HG02840 (cell line): Measurements from ENCODE around the gene ZNF232.
A peak's percentile ranks its signal among the peaks of the same experiment; 100 is the strongest.
"Not testable (repeated sequence)": the region's sequence is repeated elsewhere in the genome, so short reads cannot be mapped to it uniquely, and the experiment has no call there.

Experiments used
- ATAC-seq: cut with Tn5 transposase; IDR thresholded peaks from one replicate; pipeline ENCODE4 v1.9.1; 2021; ENCODE audit warnings: mild to moderate bottlenecking, moderate library complexity, moderate number of reproducible peaks; ENCODE audit not compliant: unreplicated experiment, low FRiP score

The ZNF232 gene

DNA sequence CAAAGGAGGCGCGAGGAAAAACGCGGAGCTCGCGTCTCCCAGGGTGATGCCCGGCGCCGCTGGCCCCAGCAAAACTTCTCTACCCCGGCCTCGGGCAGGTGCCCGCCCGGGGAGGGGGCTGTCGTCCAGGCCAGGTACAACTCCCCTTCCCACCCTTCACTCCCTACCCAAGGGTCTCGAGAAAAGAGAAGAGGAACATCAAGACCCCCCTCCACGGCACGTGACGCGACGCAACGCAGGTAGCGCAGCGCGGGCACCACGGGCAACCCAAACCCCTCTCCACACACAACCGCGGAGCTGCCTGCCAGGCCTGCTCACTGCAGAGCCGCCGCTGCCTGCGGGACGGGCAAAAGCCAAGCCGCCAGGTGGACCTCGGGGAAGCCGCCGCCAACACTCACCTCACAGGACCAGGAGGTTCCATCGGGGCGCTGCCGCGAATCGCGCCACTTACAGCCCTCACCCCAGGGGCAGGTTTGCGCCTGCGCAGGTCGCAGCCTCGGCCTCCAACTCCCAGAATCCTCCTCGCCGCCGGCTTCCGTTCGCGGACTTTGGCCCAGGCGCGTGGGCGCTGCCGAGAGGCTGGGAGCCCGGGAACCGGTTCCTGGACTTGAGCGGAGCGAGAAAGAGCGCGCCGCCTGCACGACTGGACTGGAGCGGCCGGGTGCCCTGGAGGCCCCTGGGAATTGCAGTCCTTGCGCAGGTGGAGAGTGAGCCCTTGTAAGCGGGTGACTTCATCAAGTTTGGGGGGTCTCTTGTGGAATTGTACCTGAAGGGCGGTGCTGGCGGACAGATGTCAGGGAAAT lies at the start of gene ZNF232:
Gene ZNF232, minus strand, starts transcription at position 477 of the 803 bp plus-strand sequence. Its CDS starts 56 bp downstream, at position 421.
- peak; percentile 89 for ATAC-seq

DNA sequence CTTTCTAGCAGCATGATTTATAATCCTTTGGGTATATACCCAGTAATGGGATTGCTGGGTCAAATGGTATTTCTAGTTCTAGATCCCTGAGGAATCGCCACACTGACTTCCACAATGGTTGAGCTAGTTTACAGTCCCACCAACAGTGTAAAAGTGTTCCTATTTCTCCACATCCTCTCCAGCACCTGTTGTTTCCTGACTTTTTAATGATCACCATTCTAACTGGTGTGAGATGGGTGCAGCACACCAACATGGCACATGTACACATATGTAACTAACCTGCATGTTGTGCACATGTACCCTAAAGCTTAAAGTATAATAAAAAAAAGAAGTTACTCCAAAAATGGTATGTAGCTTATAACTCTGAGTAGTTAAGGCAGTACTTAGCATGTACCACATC lies 49.0 kb upstream of the ZNF232 start:
- ATAC-seq, result not testable (repeated sequence)

DNA sequence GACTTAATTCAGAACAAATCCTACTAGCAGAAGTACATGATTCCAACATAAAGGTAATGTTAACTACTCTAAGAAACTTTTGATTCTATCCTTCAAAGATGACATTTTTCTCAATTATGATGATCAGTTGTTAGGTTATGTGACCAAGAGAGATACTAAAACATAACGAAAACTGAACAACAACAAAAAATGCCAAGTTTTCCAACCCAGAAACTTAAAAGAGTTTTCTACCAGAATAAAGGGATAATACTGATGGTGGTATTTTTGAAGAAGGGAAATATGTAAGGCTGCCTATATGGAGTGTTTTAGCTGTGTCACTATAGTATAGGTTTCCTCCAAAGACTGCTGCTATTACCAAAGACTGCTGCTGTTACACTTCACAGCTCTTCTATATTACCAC lies 34.4 kb upstream of the ZNF232 start:
- not testable (repeated sequence) for ATAC-seq

DNA sequence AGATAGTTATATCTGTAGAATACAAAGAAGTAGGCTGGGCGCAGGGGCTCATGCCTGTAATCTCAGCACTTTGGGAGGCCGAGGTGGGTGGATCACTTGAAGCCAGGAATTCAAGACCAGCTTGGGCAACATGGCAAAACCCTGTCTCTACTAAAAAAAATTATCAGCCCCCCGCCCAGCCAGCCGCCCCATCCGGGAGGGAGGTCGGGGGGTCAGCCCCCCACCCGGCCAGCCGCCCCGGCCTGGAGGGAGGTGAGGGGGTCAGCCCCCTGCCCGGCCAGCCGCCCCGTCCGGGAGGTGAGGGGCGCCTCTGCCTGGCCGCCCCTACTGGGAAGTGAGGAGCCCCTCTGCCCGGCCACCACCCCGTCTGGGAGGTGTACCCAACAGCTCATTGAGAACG lies 31.2 kb upstream of the ZNF232 start:
- not testable (repeated sequence) for ATAC-seq

DNA sequence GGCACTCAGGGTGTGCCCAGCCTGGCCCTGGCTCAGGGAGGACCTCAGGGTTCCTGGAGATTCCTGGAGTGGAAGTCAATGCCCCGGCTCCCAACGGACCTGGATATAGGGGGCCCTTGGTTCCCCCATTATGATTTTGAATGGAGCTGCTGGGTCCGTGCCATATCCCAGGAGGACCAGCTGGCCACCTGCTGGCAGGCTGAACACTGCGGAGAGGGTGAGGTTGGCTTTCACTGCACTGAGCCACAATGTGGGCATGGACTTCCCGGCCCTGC lies 27.7 kb upstream of the ZNF232 start:
- no peak for ATAC-seq

DNA sequence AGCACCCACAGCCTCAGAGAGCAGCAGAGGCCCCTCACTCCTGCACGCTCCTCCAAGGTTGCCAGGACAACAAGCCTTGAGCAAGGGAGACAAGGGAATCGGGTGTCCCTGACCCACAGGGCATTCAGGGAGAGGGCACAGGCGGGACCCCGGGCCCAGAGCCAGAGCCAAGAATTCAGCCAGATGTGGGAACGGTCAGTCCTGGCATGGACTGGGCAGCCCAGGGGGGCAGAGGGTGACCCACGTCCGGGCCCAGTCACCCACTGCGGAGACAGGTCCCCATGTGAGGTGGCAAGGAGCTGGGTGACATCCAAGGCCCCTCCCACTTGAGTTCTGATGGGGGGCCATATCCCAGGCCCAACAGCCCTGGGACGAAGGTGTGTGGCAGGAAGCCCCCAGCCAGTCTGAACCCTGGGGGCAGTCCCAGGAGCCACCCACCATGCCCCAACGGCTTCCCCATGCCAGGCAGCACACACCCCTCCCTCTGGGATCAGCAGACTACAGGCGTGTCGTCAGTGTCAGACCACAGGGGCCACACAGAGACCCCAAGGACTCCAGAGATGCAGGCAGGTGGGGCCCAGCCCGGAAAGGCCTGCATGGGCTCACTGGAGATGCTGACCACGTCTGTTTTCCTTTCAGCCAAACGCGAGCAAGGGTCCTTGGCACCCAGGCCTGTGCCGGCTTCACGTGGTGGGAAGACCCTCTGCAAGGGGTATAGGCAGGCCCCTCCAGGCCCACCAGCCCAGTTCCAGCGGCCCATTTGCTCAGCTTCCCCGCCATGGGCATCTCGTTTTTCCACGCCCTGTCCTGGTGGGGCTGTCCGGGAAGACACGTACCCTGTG lies 27.2 kb upstream of the ZNF232 start:
- ATAC-seq, result no peak

DNA sequence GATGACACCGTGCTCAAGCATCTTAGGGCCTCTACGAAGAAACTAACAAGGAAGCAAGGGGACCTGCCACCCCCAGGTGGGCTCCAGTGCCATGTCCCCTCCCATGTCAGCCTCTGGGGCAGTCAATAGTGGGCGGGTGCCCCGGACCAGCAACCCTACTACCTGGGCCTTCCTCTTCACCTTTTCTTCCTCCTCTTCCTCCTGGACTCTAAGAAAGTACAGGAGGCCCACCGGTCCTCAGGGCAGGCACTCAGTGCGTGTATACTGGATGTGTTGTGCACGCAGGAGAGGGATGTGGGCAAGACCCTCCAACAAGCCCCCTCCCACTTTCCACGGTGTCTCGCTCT lies 26.5 kb upstream of the ZNF232 start:
- ATAC-seq, result not testable (repeated sequence)

DNA sequence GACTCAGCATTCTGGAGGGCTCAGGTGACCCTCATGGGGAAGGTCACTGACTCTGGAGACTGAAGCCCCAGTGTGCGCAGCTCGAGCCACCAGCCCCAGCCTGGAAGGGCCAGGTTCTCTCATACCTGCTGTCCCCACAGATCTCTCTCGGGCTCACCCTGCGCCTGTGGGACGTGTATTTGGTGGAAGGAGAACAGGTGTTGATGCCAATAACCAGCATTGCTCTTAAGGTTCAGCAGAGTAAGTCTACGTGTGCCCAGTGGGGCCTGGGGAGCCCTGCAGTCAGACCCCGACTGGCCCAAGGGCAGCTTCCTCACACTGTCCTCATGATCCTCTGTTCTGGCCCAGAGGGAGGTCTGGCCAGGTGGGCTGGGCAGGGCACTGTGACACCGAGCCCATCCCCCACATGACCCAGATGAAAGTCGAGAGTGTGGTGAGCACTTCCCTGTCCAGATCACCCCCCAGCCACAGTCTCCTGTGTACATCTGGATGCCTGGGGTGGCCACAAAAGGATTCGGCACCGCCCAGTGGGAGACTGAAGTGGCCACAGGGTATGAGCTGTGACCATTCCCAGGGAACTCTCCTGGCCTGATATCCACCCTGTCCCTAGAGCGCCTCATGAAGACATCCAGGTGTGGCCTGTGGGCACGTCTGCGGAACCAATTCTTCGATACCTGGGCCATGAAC lies 26.0 kb upstream of the ZNF232 start:
- ATAC-seq, result not testable (repeated sequence)

DNA sequence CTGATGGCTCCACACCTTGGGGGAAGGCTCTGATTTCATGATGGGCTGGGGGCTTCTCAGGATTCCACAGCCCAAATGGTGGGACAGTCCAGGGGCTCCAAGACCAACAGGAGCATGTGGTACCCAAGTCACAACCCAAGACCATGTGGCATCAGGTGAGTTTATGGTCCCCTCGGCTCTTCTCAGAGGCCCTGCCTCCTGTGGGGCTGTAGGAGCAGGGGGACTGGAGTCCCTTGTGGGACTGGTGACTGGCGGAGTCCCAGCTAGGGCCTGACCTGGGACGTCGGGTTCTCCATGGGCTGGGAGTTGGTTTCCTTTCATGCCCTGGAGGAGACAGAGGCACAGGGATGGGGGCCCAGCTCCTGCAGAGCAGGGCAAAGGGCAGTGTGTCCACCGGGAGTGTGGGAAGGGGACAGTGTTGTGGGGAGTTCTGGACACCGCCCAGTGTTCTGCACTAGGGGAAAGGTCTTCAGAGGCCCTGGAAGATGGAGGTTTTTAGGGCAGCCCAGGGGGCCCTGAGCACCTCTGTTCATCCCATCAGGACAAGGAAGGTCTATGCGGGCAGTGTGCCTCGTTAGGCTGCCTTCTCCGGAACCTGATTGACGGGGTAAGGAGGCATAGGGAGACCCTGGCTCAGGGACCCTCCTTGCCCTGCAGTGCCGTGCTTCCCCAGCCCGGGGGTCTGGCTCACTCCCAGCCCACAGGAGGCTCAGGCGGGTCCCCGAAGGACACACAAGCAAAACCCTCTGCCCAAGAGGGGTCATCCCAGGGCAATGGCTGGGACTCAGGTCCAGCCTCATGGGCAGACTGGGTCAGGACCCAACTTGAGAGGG lies 25.1 kb upstream of the ZNF232 start:
- ATAC-seq, result not testable (repeated sequence)

DNA sequence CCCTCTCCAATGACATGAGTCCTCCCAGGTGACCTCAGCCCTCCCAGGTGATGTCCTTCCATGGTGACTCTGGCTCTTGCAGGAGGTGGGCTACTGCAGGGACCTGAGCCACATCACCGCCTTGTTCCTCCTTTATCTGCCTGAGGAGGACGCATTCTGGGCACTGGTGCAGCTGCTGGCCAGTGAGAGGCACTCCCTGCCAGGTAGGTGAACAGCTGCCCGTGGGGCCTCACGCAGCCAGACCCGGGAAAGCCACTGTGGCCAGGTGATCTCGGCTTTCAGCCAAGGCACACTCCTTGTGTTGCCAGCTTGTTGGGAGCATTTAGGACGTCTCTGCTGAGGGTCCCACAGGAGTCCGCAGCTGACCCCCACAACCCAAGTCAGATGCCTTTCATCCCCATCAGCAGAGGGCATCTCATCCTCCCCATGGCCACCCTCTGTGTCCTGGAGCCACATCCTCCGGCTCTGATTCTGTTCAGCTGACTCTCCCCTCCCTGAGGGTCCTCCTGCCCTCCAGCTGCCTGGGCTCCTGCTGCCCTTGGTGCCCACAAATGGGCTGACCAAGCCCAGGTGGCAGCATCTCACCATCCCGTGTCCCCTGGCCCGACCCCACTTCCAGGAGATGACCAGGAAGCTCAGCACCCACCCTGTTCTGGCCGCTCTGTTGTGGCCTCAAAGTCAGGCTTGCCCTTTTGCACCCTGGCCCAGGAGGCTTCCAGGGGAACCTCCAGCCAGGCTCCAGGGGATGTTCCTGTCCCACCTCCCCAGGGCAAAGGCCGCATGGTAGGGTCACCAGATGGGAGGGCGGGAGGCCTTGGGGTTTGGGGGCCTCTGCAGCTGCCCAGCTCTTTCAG lies 24.3 kb upstream of the ZNF232 start:
- ATAC-seq, result no peak

DNA sequence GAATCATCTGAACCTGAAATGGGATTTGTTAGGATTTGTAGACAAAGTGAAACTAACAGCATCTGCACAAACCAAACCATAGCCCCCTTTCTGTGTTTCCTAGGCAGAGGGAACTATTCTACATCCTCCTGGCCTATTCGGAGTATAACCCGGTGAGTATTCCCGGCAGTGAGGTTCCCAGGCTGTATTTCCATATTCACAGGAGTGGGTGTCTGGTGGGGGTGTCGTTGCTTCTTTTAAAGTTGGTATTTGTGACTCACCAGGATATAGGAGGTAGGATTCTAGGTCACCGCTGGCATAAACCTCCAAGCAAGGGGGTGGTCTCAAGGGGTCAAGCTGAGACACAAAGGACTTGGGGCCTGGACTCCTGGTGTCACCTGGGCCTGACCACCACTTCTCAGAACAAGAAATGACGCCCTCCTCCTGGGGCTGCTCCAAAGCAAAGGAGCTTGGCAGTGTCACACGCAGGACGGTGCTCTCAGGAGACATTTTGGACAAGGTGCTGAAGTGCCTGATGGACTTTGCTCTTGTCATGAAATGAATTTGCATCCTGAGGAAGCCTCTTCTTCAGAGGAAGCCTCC lies 23.5 kb upstream of the ZNF232 start:
- ATAC-seq, result not testable (repeated sequence)

DNA sequence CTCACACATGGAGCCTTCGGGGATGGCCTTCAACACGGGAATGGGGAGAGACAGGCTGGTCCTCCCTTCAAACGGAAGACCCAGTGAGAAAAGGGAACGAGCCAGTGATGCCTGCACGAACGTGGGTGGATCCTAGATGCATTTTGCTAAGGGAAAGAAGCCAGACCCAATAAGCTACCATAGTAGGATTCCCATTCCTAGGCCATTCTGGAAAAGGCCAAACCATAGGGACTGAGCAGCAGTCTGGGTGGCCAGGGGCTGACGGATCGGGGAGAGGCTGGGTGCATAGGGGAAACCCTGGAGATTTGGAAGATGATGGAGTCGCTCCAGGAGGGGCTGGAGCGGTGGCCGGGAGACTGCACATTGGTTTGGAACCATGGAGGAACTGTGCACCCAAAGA lies 22.9 kb upstream of the ZNF232 start:
- not testable (repeated sequence) for ATAC-seq

DNA sequence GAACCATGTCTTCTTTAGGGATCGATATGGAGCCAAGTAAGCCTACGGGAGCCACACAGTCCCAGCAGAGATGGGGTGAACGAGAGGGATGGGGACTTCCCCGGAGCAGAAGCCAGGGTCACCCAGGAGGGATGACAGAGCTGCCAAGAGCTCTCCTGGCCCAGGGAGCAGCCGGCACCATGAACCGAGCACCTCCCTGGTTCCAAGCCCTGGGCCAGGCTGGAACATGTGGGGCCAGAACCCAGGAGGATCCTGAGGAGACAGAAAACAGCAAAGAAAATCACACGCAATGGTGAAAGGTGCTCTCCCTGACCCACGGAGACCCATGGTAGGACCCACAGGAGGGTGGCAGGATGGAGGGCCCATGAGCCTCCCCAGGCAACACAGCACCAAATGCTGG lies 22.3 kb upstream of the ZNF232 start:
- ATAC-seq, result not testable (repeated sequence)

DNA sequence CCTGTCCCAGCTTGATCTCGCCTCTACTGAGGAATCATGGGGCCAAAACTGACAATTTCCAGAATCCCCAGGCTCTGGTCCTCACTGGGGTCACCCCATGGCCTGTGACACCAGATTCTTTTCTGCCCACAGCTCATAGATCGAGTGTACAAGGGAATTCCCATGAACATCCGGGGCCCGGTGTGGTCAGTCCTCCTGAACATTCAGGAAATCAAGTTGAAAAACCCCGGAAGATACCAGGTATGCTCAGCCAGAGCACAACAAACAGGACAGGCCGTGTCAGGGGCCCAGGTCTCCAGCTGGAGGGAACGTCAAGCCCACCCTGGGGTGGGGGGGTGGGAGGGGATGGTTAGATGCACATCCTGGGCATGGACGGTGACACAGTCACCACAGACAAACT lies 21.6 kb upstream of the ZNF232 start:
- ATAC-seq, result no peak

DNA sequence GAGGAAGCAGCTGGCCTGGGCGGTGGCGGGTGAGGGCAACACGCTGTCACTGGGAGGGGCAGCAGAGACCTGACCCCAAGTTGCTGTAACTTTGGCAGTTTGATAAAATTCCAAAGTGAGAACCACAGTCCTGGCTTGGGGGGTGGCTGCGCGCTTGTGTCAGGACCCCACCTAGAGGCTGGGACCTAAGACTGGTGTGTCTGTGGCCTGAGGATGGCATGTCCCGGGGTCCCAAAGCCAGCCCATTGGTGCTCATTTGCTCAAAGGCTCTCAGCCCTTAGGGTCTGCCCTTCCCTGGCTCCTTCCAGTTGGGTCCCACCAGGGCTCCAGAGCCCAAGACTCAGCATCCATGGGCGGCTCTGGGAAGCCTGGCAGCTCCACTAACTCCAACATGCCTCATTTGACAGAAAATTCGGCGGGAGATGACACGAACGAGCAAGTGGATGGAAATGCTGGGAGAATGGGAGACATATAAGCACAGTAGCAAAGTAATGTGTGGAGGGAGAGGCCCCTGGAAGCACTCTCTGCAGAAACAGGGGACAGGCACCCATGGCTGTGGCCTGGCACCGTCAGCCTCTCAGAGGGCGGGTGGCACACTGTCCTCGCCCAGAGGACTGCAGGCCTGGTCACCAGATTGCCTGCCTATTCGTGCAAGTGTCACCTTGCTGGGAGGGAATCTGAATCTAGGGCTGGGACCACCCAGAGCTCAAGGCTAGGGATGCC lies 21.0 kb upstream of the ZNF232 start:
- ATAC-seq, result not testable (repeated sequence)

DNA sequence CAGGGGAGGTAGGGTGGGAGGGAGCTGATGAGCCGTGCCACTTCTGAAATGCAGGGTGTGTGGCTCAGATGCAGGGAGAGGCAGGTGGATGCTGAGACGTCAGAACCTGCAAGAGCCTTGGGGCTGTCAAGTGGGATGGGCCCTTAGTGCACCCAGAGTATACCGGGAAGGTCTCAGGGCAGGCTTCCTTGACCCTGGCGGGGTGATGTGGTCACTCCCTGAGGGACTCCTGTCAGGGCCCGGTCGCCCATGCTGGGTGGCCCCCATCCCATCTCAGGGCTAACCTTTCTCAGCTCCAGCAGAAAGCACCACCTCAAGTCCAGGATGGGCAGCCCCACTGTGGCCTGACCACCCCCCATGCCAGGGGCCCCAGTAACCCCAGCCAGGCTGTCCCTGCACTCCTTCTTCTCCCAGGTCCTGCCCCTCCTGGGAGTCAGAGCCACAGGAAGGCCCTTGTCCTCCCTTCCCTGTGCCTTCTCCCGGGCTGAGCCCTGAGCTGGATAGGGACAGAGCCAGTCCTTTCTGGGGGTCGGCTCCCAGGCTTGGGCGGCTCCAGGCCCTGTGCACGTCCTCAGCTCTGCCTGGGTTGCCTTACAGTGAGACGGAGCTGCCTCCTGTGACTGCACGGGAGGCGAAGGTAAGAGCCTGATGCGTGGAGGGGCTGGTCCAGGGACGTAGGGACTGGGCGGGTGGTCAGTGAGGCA lies 20.3 kb upstream of the ZNF232 start:
- not testable (repeated sequence) for ATAC-seq

DNA sequence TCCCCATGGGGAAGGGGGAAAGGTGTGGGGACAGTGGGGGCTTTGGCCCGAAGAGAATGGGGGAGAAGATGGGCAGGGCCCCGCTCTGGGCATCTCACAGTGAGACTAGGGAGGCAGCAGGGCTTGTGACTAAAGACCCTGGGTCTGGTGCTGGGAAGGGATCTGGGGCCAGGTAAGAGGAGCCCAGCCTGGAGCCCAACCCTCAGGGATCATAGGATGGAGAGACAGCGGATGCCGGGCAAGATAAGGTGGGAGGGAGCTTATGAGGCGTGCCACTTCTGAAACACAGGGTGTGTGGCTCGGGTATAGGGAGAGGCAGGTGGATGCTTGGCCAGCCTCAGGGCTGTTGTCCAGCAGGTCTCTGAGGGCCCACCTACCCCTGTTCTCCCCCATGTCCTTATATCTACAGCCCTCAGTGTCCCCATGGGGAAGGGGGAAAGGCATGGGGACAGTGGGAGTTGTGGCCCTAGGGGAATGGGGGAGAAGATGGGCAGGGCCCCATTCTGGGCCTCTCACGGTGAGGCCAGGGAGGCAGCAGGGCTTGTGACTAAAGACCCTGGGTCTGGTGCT lies 19.6 kb upstream of the ZNF232 start:
- no peak for ATAC-seq

DNA sequence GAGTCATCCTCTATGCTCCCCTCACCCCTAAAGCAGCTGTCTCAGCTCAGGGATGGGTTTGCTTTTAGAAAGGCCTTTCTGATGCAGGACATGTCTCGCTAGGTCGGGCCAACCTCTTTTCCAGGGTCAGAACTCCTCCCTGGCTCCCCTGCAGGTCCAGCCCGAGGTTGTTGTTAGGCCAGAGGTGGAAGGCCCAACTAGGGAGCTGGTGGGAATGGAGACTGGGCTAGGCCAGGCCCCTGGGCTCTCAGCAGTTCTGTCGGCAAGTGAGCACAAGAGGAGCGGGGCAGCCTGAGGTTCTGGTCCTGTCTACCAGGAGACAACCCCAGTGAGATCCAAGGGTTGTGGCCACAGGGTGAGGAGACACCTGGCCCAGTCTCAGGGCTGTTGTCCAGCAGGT lies 19.0 kb upstream of the ZNF232 start:
- ATAC-seq, result not testable (repeated sequence)
